Pancreas (tissue), 10 donors: ENCODE data around the gene ACTL7A. TPM values are rescaled to one million over a fixed set of nuclear protein-coding genes. Genes with fewer than 3 reads are reported as not detected.

ENCODE experiments used
- ATAC-seq, 4 donors: fragments of 200-7000 bp; cut with Tn5 transposase; one replicate each; pipeline versions ENCODE4 v1.8.0 to v1.9.1; 2020; ENCODE audit warnings: mild to moderate bottlenecking in 4 of 4, moderate library complexity in 4 of 4
- DNase-seq, 6 donors: peaks; one replicate each; pipeline ENCODE4 v3.0.0-alpha.2; 2020
- FAIRE-seq: peaks from 2 replicates; lab custom pipeline; 2012; peaks lifted over from hg19 to GRCh38; lab: Jason Lieb, UNC
- H3K27ac ChIP-seq, 4 donors: fragments of 200-600 bp; sonication (generic); 1 replicate in 3 of 4; 2 replicates in 1 of 4; pipeline versions ENCODE4 v1.5.0 to v1.8.0; 2020
- H3K27me3 ChIP-seq, 4 donors: fragments of 200-600 bp; one replicate each; pipeline ENCODE4 v1.8.0; 2021
- H3K36me3 ChIP-seq, 3 donors: fragments of 200-600 bp; sonication (generic) in 1 of 3; one replicate each; pipeline versions ENCODE4 v1.5.0 to v1.8.0; 2020 to 2021
- H3K4me1 ChIP-seq, 3 donors: fragments of 200-600 bp; one replicate each; pipeline ENCODE4 v1.8.0; 2021
- H3K4me3 ChIP-seq, 4 donors: fragments of 200-600 bp; sonication (generic) in 2 of 4; one replicate each; pipeline versions ENCODE4 v1.5.0 to v1.8.0; 2020 to 2021
- H3K9me3 ChIP-seq, 4 donors: fragments of 200-600 bp; one replicate each; pipeline ENCODE4 v1.8.0; 2021
- CTCF ChIP-seq, 4 donors: fragments of 200-600 bp; sonication (generic) in 3 of 4; IDR thresholded peaks; one replicate each; pipeline versions ENCODE4 v1.5.0 to v1.8.0; 2021; ENCODE audit warnings: antibody characterized with exemption in 4 of 4
- WGBS, 2 donors: extraction: QIAGEN DNeasy Blood & Tissue Kit; methylation state at CpG; one replicate each; pipeline ENCODE4 v1.1.7; 2013; 5-methylcytosine and 5-hydroxymethylcytosine counted together
- intact Hi-C, 3 donors: fragments of 100-400 bp; cut with DNase I; formaldehyde crosslinking; loops; one replicate each; pipeline versions ENCODE4 v1.11.1 to v1.14.2; 2022
- polyA plus RNA-seq, 2 donors: library from polyadenylated mRNA; stranded (reverse); fragments of 200-250 nt; gene quantifications; one replicate each; pipeline ENCODE4 v1.2.3, GENCODE V29; 2013
- total RNA-seq, 6 donors: library from RNA; stranded (reverse); fragmentation: NEBNext Ultra II Directional in 4 of 6; extraction: Animal tissue kit (Norgen Biotek cat#: 25700) in 4 of 6; gene quantifications; one replicate each; pipeline versions ENCODE4 v1.2.1 to v1.2.4, GENCODE V29; 2021 to 2023
- donor health status: healthy with polysubstance abuse.
- donor health status: DM: no; HTN: no; CAD: no; lungs with moderate emphysema.
- donor health status: DM: no; HTN: no; CAD: no.
- donor health status: control.
- donor health status: control.
- donor health status: Bipolar disorder and iron deficiency.
- donor health status: DM: yes; HTN: yes; CAD: no.
- donor health status: DM: no; HTN: no; CAD: no.
- donor health status: DM: no; HTN: no; CAD: no.
- donor health status: DM: yes; HTN: yes; CAD: no.

ACTL7A gene
- total and polyA plus RNA-seq, 8 donors: not detected

GRCh38 chr9:108816037-108816436, 46.0 kb upstream of the ACTL7A start:
- 68 to 76% methylated on average over 10 of the region's 10 CpGs for WGBS, 2 donors
- DNase-seq (no peak), ATAC-seq (peak in 1 of 4 donors; percentile 54), FAIRE-seq (no peak)
- Histone ChIP-seq H3K9me3 (no peaks in the 10 kb centered on the region), H3K4me3 (no peak overlapping the region), H3K27ac (no peak overlapping the region), H3K27me3 (no peaks in the 10 kb centered on the region), H3K36me3 (no peaks in the 10 kb centered on the region), H3K4me1 (no peaks in the 10 kb centered on the region)
- intact Hi-C loops: no loop called here
- no peak for TF ChIP-seq CTCF (IDR thresholded peaks at IDR 0.05)

GRCh38 chr9:108823829-108824228, 38.2 kb upstream of the ACTL7A start:
- WGBS, 2 donors: 79% methylated on average over 3 of the region's 3 CpGs
- H3K4me1 ChIP-seq: no peaks in the 10 kb centered on the region
- no peaks in the 10 kb centered on the region for H3K27me3 ChIP-seq
- FAIRE-seq: no peak
- no peaks in the 10 kb centered on the region for H3K9me3 ChIP-seq
- H3K27ac ChIP-seq: no peak overlapping the region
- intact Hi-C loops: no loop called here
- no peaks in the 10 kb centered on the region for H3K36me3 ChIP-seq
- no peak for TF ChIP-seq CTCF (IDR thresholded peaks at IDR 0.05)
- H3K4me3 ChIP-seq: no peak overlapping the region
- no peak for ATAC-seq
- no peak for DNase-seq

GRCh38 chr9:108830272-108830671, 31.8 kb upstream of the ACTL7A start:
- H3K4me1 ChIP-seq: no peaks in the 10 kb centered on the region
- ATAC-seq (no peak), FAIRE-seq (no peak), DNase-seq (no peak)
- intact Hi-C loops: no loop called here
- WGBS, 2 donors: 42 to 55% methylated on average over 2 of the region's 2 CpGs
- H3K36me3 ChIP-seq: no peaks in the 10 kb centered on the region
- no peak overlapping the region for H3K4me3 ChIP-seq
- H3K27me3 ChIP-seq: no peaks in the 10 kb centered on the region
- H3K9me3 ChIP-seq: no peaks in the 10 kb centered on the region
- no peak for TF ChIP-seq CTCF (IDR thresholded peaks at IDR 0.05)
- H3K27ac ChIP-seq: no peak overlapping the region

- no peak for FAIRE-seq
- Histone ChIP-seq H3K4me3 (no peak overlapping the region), H3K4me1 (no peaks in the 10 kb centered on the region), H3K27me3 (no peaks in the 10 kb centered on the region), H3K27ac (no peak overlapping the region), H3K36me3 (no peaks in the 10 kb centered on the region), H3K9me3 (no peaks in the 10 kb centered on the region)
- no peak for TF ChIP-seq CTCF (IDR thresholded peaks at IDR 0.05)
- intact Hi-C loops: no loop called here
- WGBS, 2 donors: 85 to 88% methylated on average over 1 of the region's 1 CpG
- DNase-seq: no peak
- no peak for ATAC-seq
These were observed 30.4 kb upstream of the ACTL7A start for GRCh38 chr9:108831496-108832178.

- Histone ChIP-seq H3K27me3 (no peaks in the 10 kb centered on the region), H3K36me3 (no peaks in the 10 kb centered on the region), H3K4me1 (no peaks in the 10 kb centered on the region), H3K9me3 (no peaks in the 10 kb centered on the region), H3K4me3 (no peak overlapping the region), H3K27ac (no peak overlapping the region)
- TF ChIP-seq CTCF (IDR thresholded peaks at IDR 0.05): no peak
- DNase-seq (no peak), ATAC-seq (no peak), FAIRE-seq (no peak)
- 90 to 98% methylated on average over 3 of the region's 3 CpGs for WGBS, 2 donors
- intact Hi-C loops: no loop called here
These were observed 29.9 kb upstream of the ACTL7A start for GRCh38 chr9:108832179-108832500.
